GM13977 (cell line): ENCODE results near the gene VPS26B.

Experiments
- DNase-seq: peaks from one replicate; pipeline ENCODE4 v3.0.0; 2012; ENCODE audit warnings: low spot score
- CTCF ChIP-seq: IDR thresholded peaks from 2 replicates; pipeline ENCODE4 v1.5.1; 2012; ENCODE audit warnings: mild to moderate bottlenecking, control low read depth; ENCODE audit not compliant: insufficient read depth; ENCODE audit errors: extremely low read depth, missing control alignments
- in situ Hi-C: fragments of 300-500 bp; cut with MboI; formaldehyde crosslinking; loops from one replicate; pipeline ENCODE4 v1.12.0; 2022; ENCODE audit warnings: low sequenced_read_pairs, low pct_unique_long_range_greater_than_20kb, mixed read lengths, inconsistent platforms; ENCODE audit not compliant: unreplicated experiment

Gene VPS26B

GRCh38 chr11:134238956-134239355 lies 14.5 kb downstream of the VPS26B start:
- in situ Hi-C loops = no loop called here
- TF ChIP-seq CTCF = no peak
- no peak for DNase-seq

DNA sequence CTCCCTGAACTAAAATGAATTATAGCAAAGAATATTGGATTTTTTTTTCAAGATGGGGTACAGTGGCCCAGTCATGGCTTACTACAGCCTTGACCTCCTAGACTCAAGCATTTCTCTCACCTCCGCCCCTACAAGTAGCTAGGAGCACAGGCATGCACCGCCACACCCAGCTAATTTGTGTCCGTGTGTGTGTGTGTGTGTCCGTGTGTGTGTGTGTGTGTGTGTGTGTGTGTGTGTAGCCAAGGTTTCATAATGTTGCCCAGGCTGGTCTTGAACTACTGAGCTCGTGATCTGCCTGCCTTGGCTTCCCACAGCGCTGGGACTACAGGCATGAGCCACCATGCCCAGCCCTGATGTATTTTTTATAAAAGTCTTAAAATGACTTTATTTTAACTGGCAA lies 16.1 kb downstream of the VPS26B start:
- no peak for DNase-seq
- no peak for TF ChIP-seq CTCF
- in situ Hi-C loops = no loop called here

DNA sequence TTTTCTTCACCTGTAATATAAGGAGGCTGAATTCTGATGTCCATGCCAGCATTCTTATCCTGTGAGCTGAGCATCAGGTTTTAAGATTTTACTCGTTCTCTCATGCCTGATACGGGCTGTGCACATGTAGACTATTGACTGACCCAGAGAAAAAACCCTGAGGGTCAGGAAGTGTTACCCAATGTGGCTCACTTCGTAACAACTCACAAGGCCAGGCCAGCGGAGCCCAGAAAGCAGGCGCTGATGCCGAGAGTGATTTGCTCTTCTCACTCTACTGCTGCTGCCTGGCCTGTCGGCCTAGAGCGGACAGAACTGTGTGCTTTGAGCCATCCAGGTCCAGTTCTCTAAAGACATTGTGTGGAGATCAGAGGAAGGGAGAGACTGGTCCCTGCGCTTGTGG lies 17.9 kb downstream of the VPS26B start:
- no peak for DNase-seq
- TF ChIP-seq CTCF = no peak
- in situ Hi-C loops = no loop called here

- in situ Hi-C loops = no loop called here
- DNase-seq = no peak
- TF ChIP-seq CTCF = no peak
Measured at GRCh38 chr11:134243913-134244312, 19.4 kb downstream of the VPS26B start.

DNA sequence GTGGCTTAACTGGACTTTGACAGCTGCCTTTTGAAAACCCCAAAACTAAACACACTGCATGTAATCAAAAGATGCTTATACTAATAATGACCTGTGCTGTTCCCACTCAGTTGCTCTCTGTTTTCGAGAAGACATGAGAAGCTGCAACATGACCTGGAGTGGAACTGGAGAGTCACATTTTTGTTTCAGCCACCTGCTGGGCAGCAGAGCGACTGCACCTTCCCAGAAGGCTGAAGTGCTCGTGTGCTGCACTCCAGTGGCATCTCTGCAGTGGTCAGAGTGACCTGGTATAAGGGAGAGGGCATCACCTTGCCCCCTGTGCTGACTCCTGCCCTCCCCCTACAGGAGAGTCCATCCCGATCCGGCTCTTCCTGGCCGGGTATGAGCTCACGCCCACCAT lies 20.1 kb downstream of the VPS26B start:
- DNase-seq = peak; percentile 58
- TF ChIP-seq CTCF = peak; percentile 73
- in situ Hi-C loops = no loop called here

GRCh38 chr11:134245434-134245833 lies 21.0 kb downstream of the VPS26B start:
- no peak for DNase-seq
- in situ Hi-C loops = no loop called here
- no peak for TF ChIP-seq CTCF

GRCh38 chr11:134246100-134246499 lies 21.6 kb downstream of the VPS26B start:
- in situ Hi-C loops = no loop called here
- no peak for TF ChIP-seq CTCF

More at GRCh38 chr11:134246100-134246499, 21.6 kb downstream of the VPS26B start:
- no peak for DNase-seq
